Ovary (tissue), 3 donors: ENCODE measurements around the gene BBS9.

ENCODE experiments used
- CTCF ChIP-seq, 3 donors: fragments of 450-650 bp in 2 of 3; fragments of 200-600 bp in 1 of 3; IDR thresholded peaks; one replicate each; pipeline versions ENCODE4 v1.5.1 to v1.8.0; 2016 to 2022; ENCODE audit warnings: antibody characterized with exemption in 3 of 3, mild to moderate bottlenecking in 1 of 3
- EP300 ChIP-seq: sonication (generic); formaldehyde crosslinking; IDR thresholded peaks from one replicate; pipeline ENCODE4 v1.6.1; 2017; ENCODE audit warnings: antibody characterized with exemption
- POLR2A ChIP-seq: fragments of 450-650 bp; IDR thresholded peaks from one replicate; pipeline ENCODE4 v1.6.1; 2017; ENCODE audit warnings: antibody characterized with exemption, mild to moderate bottlenecking, moderate library complexity
- donor health status: DM: no; HTN: no; CAD: no.

GRCh38 chr7:33087858-33088257 is 41.5 kb upstream of the BBS9 start:
- TF ChIP-seq POLR2A (no peak), CTCF (IDR thresholded peaks at IDR 0.05) (no peak), EP300 (no peak)
